CD14-positive monocyte (primary cell): ENCODE data around the gene CACNA1H. TPM values are rescaled to one million over a fixed set of nuclear protein-coding genes. Genes with fewer than 3 reads are reported as not detected.

Experiments
- DNase-seq, 3 donors: peaks; one replicate each; pipeline ENCODE4 v3.0.0-alpha.2; 2011 to 2022
- H2AFZ ChIP-seq: 2 replicates; pipeline ENCODE4 v1.6.0; 2012; ENCODE audit warnings: mild to moderate bottlenecking, low read depth, low read length, inconsistent platforms; ENCODE audit not compliant: insufficient read depth, poor library complexity, severe bottlenecking
- H3K27ac ChIP-seq, 2 donors: 1 replicate in 1 of 2; 2 replicates in 1 of 2; pipeline ENCODE4 v1.5.1; 2012 to 2013; ENCODE audit warnings: low read length in 2 of 2, control low read depth in 1 of 2, inconsistent platforms in 1 of 2, low read depth in 1 of 2, mild to moderate bottlenecking in 1 of 2
- H3K27me3 ChIP-seq, 2 donors: one replicate each; pipeline versions ENCODE4 v1.6.0 to v1.6.1; 2011 to 2013; ENCODE audit warnings: low read length in 2 of 2; ENCODE audit not compliant: control insufficient read depth in 2 of 2, insufficient read depth in 2 of 2
- H3K36me3 ChIP-seq, 2 donors: replicated peaks in 1 of 2; 1 replicate in 1 of 2; 2 replicates in 1 of 2; pipeline versions ENCODE4 v1.5.1 to v1.6.1; 2012 to 2013; ENCODE audit warnings: low read length in 2 of 2, control low read depth in 1 of 2, inconsistent platforms in 1 of 2, mild to moderate bottlenecking in 1 of 2; ENCODE audit not compliant: insufficient read depth in 2 of 2, control insufficient read depth in 1 of 2
- H3K4me1 ChIP-seq, 2 donors: 1 replicate in 1 of 2; 2 replicates in 1 of 2; pipeline versions ENCODE4 v1.5.1 to v1.6.1; 2012 to 2013; ENCODE audit warnings: low read length in 2 of 2, control low read depth in 1 of 2, inconsistent platforms in 1 of 2, mild to moderate bottlenecking in 1 of 2, moderate library complexity in 1 of 2; ENCODE audit not compliant: insufficient read depth in 2 of 2, control insufficient read depth in 1 of 2
- H3K4me2 ChIP-seq: replicated peaks from 2 replicates; pipeline ENCODE3; 2012; ENCODE audit warnings: low read length, moderate library complexity, mild to moderate bottlenecking; ENCODE audit not compliant: poor library complexity, severe bottlenecking; ENCODE audit errors: extremely low read depth
- H3K4me3 ChIP-seq, 3 experiments: fragments of 200-600 bp in 1 of 3; sonication (generic) in 1 of 3; replicated peaks in 1 of 3; 1 replicate in 2 of 3; 2 replicates in 1 of 3; pipeline ENCODE4 v1.5.1; 2011 to 2013; ENCODE audit warnings: low read length in 3 of 3, mild to moderate bottlenecking in 3 of 3, control low read depth in 2 of 3, low read depth in 2 of 3, inconsistent platforms in 1 of 3, moderate library complexity in 1 of 3
- H3K79me2 ChIP-seq: 2 replicates; pipeline ENCODE4 v1.6.0; 2012; ENCODE audit warnings: mild to moderate bottlenecking, control low read depth, inconsistent platforms, low read length, moderate library complexity; ENCODE audit not compliant: insufficient read depth
- H3K9ac ChIP-seq: 2 replicates; pipeline ENCODE4 v1.6.0; 2017; ENCODE audit warnings: low read length, mild to moderate bottlenecking; ENCODE audit not compliant: insufficient read depth, poor library complexity, severe bottlenecking
- H3K9me3 ChIP-seq, 2 donors: replicated peaks in 1 of 2; 1 replicate in 1 of 2; 2 replicates in 1 of 2; pipeline versions ENCODE4 v1.5.1 to v1.6.1; 2012 to 2013; ENCODE audit warnings: low read length in 2 of 2, control low read depth in 1 of 2; ENCODE audit not compliant: control insufficient read depth in 1 of 2, insufficient read depth in 1 of 2
- H4K20me1 ChIP-seq: 2 replicates; pipeline ENCODE4 v1.6.0; 2012; ENCODE audit warnings: mild to moderate bottlenecking, low read length, control low read depth, moderate library complexity; ENCODE audit not compliant: insufficient read depth
- H3K27ac Mint-ChIP-seq, 7 donors: one replicate each; pipeline ENCODE4 v1.8.0; 2020; ENCODE audit warnings: mild to moderate bottlenecking in 7 of 7, mixed read lengths in 7 of 7, moderate library complexity in 6 of 7, inconsistent platforms in 2 of 7
- H3K27me3 Mint-ChIP-seq, 3 donors: one replicate each; pipeline ENCODE4 v1.8.0; 2021 to 2022; ENCODE audit warnings: low read depth in 3 of 3, mild to moderate bottlenecking in 3 of 3, mixed read lengths in 3 of 3, moderate library complexity in 3 of 3, inconsistent platforms in 1 of 3
- H3K36me3 Mint-ChIP-seq, 2 donors: one replicate each; pipeline ENCODE4 v1.8.0; 2020; ENCODE audit warnings: mixed read lengths in 2 of 2, inconsistent platforms in 1 of 2, mild to moderate bottlenecking in 1 of 2
- H3K4me1 Mint-ChIP-seq: one replicate; pipeline ENCODE4 v1.8.0; 2020; ENCODE audit warnings: mild to moderate bottlenecking, mixed read lengths
- H3K4me3 Mint-ChIP-seq, 2 donors: one replicate each; pipeline ENCODE4 v1.8.0; 2020; ENCODE audit warnings: mild to moderate bottlenecking in 2 of 2, mixed read lengths in 2 of 2, moderate library complexity in 1 of 2
- H3K9me3 Mint-ChIP-seq, 7 donors: one replicate each; pipeline ENCODE4 v1.8.0; 2020 to 2022; ENCODE audit warnings: mixed read lengths in 7 of 7, mild to moderate bottlenecking in 6 of 7, moderate library complexity in 6 of 7, inconsistent platforms in 2 of 7
- CTCF ChIP-seq: fragments of 200-600 bp; IDR thresholded peaks from one replicate; pipeline ENCODE4 v1.8.0; 2022; ENCODE audit warnings: antibody characterized with exemption, mild to moderate bottlenecking
- WGBS: methylation state at CpG from one replicate; pipeline ENCODE4 v1.1.5; 2013; ENCODE audit warnings: missing lambda C conversion rate; ENCODE audit not compliant: insufficient coverage; 5-methylcytosine and 5-hydroxymethylcytosine counted together
- intact Hi-C, 2 donors: fragments of 100-400 bp; cut with micrococcal nuclease; formaldehyde crosslinking; loops; one replicate each; pipeline versions ENCODE4 v1.15.0 to v1.15.1; 2023
- polyA plus RNA-seq, 3 donors: library from polyadenylated mRNA; depleted of rRNA in 1 of 3; unstranded in 2 of 3; stranded (reverse) in 1 of 3; fragments of 300-500 nt in 2 of 3; fragments of >200 nt in 1 of 3; fragmentation: Illumina TruSeq in 2 of 3; gene quantifications; 1 replicate in 2 of 3; 2 replicates in 1 of 3; pipeline ENCODE4 v1.2.3, GENCODE V29; 2012 to 2021

CACNA1H gene
- polyA plus RNA-seq, 3 donors = not detected

DNA sequence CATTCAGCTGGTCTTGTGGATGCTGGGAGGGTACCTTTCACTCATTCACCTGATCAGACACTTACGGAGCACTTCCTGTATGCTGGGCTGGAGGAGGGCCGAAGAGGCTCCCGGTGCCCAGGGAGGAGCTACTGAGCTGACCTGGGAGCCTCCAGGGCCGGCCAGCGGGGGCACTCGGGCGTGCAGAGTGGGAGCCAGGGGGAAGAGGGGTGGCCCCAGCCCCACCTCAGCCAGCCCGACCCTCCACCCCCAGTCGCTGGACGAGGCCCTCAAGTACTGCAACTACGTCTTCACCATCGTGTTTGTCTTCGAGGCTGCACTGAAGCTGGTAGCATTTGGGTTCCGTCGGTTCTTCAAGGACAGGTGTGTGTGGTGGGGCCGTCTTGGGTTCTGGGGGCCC is 61.8 kb downstream of the CACNA1H start:
- Mint-ChIP-seq H3K36me3 (no peaks in the 10 kb centered on the region), H3K4me3 (no peak overlapping the region), H3K4me1 (no peaks in the 10 kb centered on the region), H3K9me3 (peaks cover 0 to 3% (median 0%) of the 10 kb centered on the region in 7 donors), H3K27ac (no peak overlapping the region), H3K27me3 (peaks cover 0 to 4% (median 0%) of the 10 kb centered on the region in 3 donors)
- no peak overlapping the region for H3K4me3 ChIP-seq
- intact Hi-C loops = loop anchor here in 1 of 2 donors (10.0 kb wide), 1 partner anchor 50 kb away; no protein-coding TSS in a partner anchor
- no peaks in the 10 kb centered on the region for H3K9me3 ChIP-seq
- no peaks in the 10 kb centered on the region for H3K36me3 ChIP-seq
- no peaks in the 10 kb centered on the region for H3K79me2 ChIP-seq
- DNase-seq = no peak
- 77% methylated on average over 13 of the region's 16 CpGs for WGBS
- no peak for TF ChIP-seq CTCF
- H3K9ac ChIP-seq = no peak overlapping the region
- H4K20me1 ChIP-seq = no peaks in the 10 kb centered on the region
- no peak overlapping the region for H2AFZ ChIP-seq
- no peak overlapping the region for H3K4me2 ChIP-seq
- no peaks in the 10 kb centered on the region for H3K27me3 ChIP-seq
- no peak overlapping the region for H3K27ac ChIP-seq
- no peaks in the 10 kb centered on the region for H3K4me1 ChIP-seq

DNA sequence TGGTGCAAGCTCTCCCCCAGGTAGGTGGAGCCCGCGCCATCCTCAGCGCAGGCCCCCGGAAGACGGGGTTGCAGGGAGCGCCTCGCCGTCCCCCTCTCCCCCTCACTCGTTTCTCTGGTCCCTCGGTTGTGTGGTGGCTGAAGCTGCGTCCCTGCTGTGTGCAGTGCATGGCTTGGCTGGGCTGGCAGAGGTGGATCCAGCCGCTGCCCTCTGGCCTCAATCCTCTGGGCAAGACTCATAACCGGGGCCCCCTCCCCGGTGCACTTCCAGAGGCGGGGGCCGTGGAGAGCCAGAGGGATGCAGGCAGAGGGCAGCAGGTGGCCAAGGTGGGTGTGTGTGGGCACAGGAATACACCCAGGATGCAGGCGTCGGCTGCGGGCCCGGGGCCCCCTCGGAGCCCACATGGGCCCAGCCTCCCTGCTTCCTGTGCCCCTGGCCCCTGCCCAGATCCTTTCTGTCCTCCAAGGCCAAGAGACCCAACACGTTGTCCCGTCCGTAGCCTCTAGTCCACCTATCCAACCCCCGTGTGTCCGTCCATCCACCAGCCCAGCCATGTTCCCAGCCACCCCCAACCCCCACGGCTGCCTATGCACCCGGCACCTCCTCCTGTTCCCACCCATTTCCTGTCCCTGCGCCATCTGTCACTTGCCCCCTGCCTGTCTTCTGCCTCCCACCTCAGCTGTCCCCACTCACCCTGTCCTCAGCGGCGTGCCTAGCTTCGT is 62.8 kb downstream of the CACNA1H start:
- no peak for TF ChIP-seq CTCF
- Mint-ChIP-seq H3K27ac (no peak overlapping the region), H3K4me1 (no peaks in the 10 kb centered on the region), H3K36me3 (no peaks in the 10 kb centered on the region), H3K27me3 (peaks cover 0 to 6% (median 0%) of the 10 kb centered on the region in 3 donors), H3K9me3 (peaks cover 0 to 3% (median 0%) of the 10 kb centered on the region in 7 donors), H3K4me3 (no peak overlapping the region)
- Histone ChIP-seq H2AFZ (no peak overlapping the region), H3K4me2 (no peak overlapping the region), H3K27ac (no peak overlapping the region), H3K4me1 (no peaks in the 10 kb centered on the region), H3K79me2 (no peaks in the 10 kb centered on the region), H3K9me3 (no peaks in the 10 kb centered on the region), H3K27me3 (no peaks in the 10 kb centered on the region), H3K36me3 (no peaks in the 10 kb centered on the region), H4K20me1 (no peaks in the 10 kb centered on the region), H3K9ac (no peak overlapping the region), H3K4me3 (no peak overlapping the region)
- intact Hi-C loops = loop anchor here in 1 of 2 donors (10.0 kb wide), 1 partner anchor 49 kb away; no protein-coding TSS in a partner anchor
- WGBS = 75% methylated on average over 30 of the region's 32 CpGs
- no peak for DNase-seq
